HL-60/S4 treated with phorbol 12-myristate 13-acetate at 8.2 ng/mL for 4 days and 3 days (cell line): ENCODE measurements around the gene LPP.

Source experiments
- in situ Hi-C: fragments of 300-500 bp; cut with MboI; formaldehyde crosslinking; loops from 2 replicates; pipeline ENCODE4 v1.15.0; 2022; ENCODE audit warnings: low sequenced_read_pairs

LPP gene

DNA sequence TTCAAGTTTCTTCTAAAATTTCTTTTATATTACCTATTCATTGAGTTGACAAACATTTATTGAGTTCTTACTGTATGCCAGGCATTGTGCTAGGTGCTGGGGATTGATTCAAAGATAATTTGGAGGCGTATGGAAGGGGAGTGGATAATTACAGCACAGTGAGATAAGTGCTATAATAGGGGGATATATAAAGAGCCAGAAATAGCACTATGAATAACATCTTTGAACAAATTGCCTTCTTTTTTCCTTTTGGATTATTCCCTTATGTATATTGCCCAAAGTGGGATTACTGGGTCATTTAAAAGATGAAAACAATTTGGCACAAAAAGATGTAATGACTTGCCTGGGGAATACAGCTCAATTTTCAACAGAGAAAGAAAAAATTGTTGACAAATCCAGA lies 64.6 kb downstream of the LPP start:
- in situ Hi-C loops = no loop called here

DNA sequence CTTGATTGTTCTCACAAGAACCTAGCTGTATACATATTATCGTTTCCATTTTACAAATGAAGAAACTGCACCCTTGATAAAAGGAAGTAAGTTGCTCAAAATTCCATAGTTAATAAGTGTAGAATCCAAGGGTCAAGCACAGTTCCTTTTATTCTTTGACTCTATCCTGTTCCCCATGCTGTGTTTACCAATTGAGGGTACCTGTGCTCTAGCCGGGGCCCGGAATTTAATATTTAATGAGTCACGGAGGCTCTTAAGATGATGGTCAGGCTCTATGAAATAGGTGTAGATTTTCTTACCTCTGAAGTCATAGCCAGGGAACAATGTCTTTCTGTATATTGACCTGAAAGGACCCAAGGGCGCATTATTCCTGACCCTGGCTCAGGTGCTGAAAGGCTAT lies 65.2 kb downstream of the LPP start:
- in situ Hi-C loops = no loop called here

DNA sequence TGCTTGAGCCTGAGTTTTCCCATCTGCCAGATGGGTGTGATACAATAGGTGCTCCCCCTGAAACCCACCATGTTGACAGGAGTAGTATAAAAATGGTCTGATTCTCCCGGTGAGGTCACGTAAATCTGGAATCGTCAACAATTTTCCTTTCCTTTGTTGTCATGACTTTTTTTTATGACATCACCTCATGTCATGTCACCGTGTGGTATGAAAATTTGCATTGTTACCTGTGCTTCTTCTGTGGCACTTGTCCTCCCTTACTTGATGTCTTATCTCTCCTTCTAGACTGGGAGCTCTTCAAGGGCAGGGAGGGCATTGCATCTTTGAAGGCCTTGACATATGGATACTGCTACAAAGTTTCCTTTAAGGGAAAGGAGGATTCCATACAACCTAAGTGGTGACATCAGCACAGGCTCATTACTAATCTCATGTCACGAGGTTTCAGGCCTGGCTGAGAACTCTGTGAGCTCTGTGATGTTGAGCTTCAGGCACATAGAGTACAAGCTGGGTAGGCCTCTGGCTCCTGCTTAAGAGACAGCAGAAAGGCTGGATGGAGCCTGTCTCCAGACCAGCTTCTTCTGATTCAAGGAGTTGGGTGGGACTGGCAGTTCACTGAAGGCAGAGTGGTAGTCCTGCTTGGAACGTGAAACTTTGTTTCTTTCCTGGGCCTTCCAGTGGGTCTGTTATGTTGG lies 66.3 kb downstream of the LPP start:
- in situ Hi-C loops = no loop called here

GRCh38 chr3:188220988-188221818 lies 67.2 kb downstream of the LPP start:
- in situ Hi-C loops = no loop called here

GRCh38 chr3:188223936-188224335 lies 70.0 kb downstream of the LPP start:
- in situ Hi-C loops = no loop called here

DNA sequence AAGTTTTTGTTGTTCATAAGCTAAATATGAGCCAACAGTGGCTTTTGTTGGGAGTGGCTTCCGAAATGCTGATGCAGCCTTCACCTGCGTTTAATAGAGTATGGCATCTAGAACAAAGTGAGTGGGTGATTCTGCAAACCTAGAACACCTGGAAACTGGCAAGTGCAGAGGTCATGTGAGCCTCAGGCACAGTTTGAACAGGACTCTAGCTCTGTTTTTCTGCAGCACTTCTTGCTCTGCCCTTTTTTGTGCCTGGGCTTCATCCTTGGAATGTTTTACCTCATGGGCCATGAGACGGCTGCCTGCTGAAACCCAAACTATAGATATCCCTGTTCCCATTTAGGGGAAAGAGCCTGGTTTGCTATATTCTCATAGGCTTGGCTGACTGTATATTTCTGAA lies 73.5 kb downstream of the LPP start:
- in situ Hi-C loops = no loop called here

DNA sequence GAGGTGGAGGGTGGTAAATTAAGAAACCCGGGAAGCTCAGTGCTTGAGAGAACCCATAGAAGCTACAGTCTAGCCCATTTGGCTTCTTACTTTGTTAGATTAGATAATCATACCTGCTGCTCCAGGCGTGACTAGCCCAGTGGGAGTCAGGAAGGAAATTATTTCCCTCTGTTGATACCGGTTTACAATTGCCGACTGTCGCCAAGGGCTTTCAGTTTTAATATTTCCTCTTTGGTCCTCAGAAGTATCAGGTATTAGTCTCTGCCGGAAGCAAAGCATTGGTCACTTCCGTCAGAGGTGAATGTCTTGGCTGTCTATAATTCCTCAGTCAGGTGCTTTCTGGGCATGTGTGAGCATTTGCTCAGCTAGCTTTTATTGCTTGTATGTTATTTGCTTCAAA lies 75.2 kb downstream of the LPP start:
- in situ Hi-C loops = no loop called here

DNA sequence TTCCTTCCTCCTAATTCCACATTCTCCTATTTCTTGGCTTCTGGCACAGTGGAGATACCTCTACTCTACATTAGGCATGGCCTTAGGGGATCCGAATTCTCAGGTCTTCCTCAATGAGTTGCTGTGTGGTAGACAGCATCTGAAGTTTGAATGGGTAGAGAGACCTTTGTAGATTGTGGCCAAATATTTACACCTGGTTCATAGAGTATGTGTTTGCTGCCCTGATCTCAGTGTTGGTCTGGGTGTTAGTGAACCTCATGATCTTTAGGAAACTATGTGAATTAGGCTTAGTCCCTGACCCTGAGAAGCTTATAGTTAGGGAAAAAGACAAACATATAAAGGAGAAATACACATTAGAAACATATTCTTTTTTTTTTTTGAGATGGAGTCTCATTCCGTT lies 75.8 kb downstream of the LPP start:
- in situ Hi-C loops = no loop called here

- in situ Hi-C loops = no loop called here
Measured at GRCh38 chr3:188230962-188231361, 77.0 kb downstream of the LPP start.

- in situ Hi-C loops = no loop called here
Measured at GRCh38 chr3:188231456-188231855, 77.5 kb downstream of the LPP start.

DNA sequence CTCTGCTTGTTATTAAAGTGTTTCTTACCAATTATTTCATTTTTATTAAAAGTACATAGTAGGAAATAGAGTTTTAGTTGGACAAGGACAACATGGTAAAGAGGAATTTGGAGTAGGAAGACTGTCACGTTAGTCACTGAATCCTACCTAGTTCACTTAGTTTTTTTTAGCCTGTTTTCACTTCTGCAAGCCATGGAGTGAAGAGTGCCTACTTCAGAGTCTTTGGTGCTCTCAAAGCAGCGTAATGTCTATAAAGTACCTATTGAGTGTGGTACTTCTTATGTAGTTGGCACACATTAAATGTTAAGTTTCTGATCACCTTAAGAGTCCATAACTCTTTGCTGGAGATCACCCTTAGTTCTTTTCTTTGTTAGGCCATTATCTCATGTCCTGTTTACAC lies 78.7 kb downstream of the LPP start:
- in situ Hi-C loops = no loop called here

DNA sequence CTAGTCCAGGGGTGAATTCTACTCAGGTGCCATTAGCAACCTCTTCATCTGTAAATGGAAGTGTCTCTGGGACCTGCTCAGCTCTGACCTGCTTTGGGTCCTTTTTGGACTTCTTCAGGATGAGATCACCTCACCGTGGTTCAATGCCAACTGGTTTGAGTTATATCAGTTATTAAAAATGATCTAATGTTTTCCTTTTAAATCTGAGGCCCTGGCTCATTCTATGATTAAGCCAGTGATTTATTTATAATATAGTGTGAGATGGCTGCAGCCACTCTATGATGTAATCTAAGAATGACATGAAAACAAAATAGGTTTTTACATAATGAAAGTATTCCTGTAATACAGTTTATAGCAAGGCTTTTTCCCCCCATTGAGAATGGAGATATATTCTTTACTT lies 79.4 kb downstream of the LPP start:
- in situ Hi-C loops = no loop called here

DNA sequence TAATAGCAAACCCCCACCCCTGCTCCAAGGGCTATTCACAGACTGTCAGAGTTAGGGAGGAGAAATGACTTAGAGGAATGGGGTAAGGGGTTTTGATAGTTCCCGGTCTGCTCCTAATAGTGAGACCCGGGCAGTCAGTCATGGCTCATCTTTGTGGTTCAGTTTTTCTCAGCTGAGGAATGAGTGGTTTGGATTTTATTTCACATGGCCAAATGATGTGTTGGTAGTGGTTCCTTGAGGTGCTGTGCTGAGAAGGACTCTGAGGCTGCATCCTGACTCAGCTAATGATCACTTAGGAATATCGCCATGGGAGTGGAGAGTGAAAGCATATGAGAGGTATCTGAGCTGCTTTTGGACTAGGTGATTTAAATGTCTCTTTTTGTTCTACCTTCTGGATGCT lies 80.2 kb downstream of the LPP start:
- in situ Hi-C loops = no loop called here

DNA sequence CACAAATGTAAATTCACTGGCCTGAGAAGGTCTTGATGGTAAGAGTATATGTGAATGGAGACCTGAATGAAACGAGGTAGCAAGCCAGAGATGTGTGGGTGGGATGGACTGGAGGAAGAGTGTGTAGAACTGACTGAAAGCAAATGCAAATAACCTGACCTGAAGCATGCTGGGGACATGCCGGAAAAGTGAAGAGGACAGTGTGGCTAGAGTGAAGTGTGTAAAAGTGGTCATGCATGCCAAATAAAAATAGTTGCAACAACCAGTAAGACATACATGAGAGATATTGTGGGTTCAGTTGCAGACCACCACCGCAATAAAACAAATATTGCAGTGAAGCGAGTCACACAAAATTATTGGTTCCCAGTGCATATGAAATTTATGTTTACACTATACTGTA lies 82.3 kb downstream of the LPP start:
- in situ Hi-C loops = no loop called here

GRCh38 chr3:188239035-188239434 lies 85.1 kb downstream of the LPP start:
- in situ Hi-C loops = no loop called here

DNA sequence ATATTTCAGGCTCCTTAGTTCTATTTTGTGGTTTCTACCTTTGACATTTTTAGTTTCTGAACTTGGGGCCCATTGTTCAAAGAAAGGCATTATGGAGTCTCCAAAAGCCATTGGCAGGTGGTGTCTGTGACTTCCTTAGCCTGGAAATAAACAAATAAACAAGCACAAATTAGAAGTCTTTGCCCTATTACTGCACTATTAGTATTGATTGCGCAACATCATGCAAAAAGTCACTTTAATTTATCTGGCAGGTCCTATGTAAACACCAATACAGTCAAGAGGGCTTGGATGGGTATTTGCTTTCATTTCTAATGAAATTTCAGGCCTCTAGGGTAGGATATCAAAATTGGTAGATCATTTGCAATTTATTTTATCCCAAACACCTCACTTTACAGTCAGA lies 85.6 kb downstream of the LPP start:
- in situ Hi-C loops = no loop called here

GRCh38 chr3:188240189-188240981 lies 86.4 kb downstream of the LPP start:
- in situ Hi-C loops = no loop called here

- in situ Hi-C loops = no loop called here
Measured at GRCh38 chr3:188241072-188241471, 87.1 kb downstream of the LPP start.

DNA sequence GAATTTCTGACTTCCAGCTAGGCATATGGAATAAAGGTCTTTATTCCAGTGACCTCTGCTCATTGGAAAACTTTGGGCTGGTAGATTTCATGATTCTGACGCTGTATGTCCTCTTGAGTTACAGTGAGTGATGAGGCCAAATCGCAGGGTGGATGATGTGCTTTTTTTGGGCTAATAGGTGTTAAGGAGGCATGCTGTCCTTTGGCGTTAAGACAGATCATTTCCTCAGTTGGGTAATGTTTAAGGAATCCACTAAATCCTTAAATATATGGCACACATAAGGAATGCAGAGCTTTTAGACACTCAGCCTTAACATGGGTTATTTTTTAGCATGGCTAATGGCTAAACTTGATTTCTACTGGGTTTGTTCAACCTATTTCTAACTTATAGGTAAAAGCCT lies 87.9 kb downstream of the LPP start:
- in situ Hi-C loops = no loop called here

- in situ Hi-C loops = no loop called here
Measured at GRCh38 chr3:188242436-188243123, 88.6 kb downstream of the LPP start.

DNA sequence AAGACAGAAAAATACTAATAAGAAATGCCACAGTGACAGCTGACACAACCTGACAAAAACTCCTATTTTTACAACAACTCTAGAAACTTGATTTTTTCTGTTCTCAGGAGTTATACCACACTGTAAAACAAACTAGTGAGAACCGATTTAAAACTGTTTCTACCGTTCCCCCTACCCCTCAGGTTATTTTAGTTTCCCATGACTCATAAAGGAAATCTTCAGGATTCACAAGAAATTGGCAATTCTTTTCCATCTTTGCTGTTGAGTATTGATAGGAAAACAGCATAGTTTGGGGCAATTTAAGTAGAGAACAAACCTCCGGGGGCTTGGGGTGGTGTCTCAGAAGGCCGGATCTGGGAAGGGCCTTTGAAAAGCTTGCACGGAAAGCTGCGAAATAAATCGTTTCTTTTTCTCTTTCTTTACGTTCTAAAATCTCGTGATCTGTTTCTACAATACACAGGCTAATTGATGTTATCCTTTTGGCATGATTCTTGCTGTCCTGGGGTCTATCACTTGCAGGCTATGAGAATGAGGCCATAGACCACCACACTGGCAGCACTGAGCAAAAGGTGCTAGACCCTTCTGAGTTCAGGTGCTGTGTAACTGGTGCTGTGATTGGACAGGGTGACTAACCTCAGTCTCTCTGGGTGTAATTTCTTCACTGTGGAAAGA lies 89.3 kb downstream of the LPP start:
- in situ Hi-C loops = no loop called here
